Keratinocyte (primary cell): ENCODE results near the gene IRAK2. TPM values are rescaled to one million over a fixed set of nuclear protein-coding genes. Genes with fewer than 3 reads are reported as not detected.

Experiments
- DNase-seq: peaks from one replicate; pipeline ENCODE4 v3.0.0-alpha.2; 2011; ENCODE audit warnings: low read depth, missing footprints, low spot score
- FAIRE-seq: peaks from 2 replicates; lab custom pipeline; 2011; peaks lifted over from hg19 to GRCh38; lab: Jason Lieb, UNC
- H2AFZ ChIP-seq: 2 replicates; pipeline ENCODE4 v1.6.0; 2012; ENCODE audit warnings: low read length, control low read depth, inconsistent platforms; ENCODE audit not compliant: control insufficient read depth
- H3K27ac ChIP-seq: 2 replicates; pipeline ENCODE4 v1.5.1; 2011; ENCODE audit warnings: low read length; ENCODE audit not compliant: control insufficient read depth, insufficient read depth
- H3K27me3 ChIP-seq: 3 replicates; pipeline ENCODE4 v1.6.0; 2011; ENCODE audit warnings: low read length; ENCODE audit not compliant: control insufficient read depth, insufficient read depth; ENCODE audit errors: extremely low read depth
- H3K36me3 ChIP-seq, 2 experiments: 2 replicates in 1 of 2; 3 replicates in 1 of 2; pipeline ENCODE4 v1.5.1; 2011; ENCODE audit warnings: low read length in 2 of 2, mild to moderate bottlenecking in 1 of 2; ENCODE audit not compliant: control insufficient read depth in 2 of 2, insufficient read depth in 2 of 2; ENCODE audit errors: extremely low read depth in 1 of 2
- H3K4me1 ChIP-seq: 3 replicates; pipeline ENCODE4 v1.5.1; 2011; ENCODE audit warnings: low read length; ENCODE audit not compliant: control insufficient read depth, insufficient read depth; ENCODE audit errors: extremely low read depth
- H3K4me2 ChIP-seq: 3 replicates; pipeline ENCODE4 v1.6.0; 2011; ENCODE audit warnings: low read depth, low read length; ENCODE audit not compliant: control insufficient read depth, insufficient read depth; ENCODE audit errors: extremely low read depth
- H3K4me3 ChIP-seq, 3 experiments: fragments of 200-600 bp in 1 of 3; sonication (generic) in 1 of 3; 2 replicates in 2 of 3; 3 replicates in 1 of 3; pipeline ENCODE4 v1.5.1; 2011 to 2016; ENCODE audit warnings: low read length in 3 of 3, mild to moderate bottlenecking in 3 of 3, control low read depth in 2 of 3, inconsistent platforms in 1 of 3, low read depth in 1 of 3, mixed read lengths in 1 of 3, mixed run types in 1 of 3, moderate library complexity in 1 of 3; ENCODE audit not compliant: control insufficient read depth in 2 of 3, insufficient read depth in 2 of 3; ENCODE audit errors: extremely low read depth in 1 of 3
- H3K79me2 ChIP-seq: 2 replicates; pipeline ENCODE4 v1.6.0; 2012; ENCODE audit warnings: low read length; ENCODE audit not compliant: control insufficient read depth, insufficient read depth
- H3K9ac ChIP-seq: 3 replicates; pipeline ENCODE4 v1.6.0; 2011; ENCODE audit warnings: low read length; ENCODE audit not compliant: control insufficient read depth, insufficient read depth; ENCODE audit errors: extremely low read depth
- H3K9me1 ChIP-seq: 3 replicates; pipeline ENCODE4 v1.6.0; 2011; ENCODE audit warnings: low read length; ENCODE audit not compliant: control insufficient read depth, insufficient read depth; ENCODE audit errors: extremely low read depth
- H3K9me3 ChIP-seq: 2 replicates; pipeline ENCODE4 v1.5.1; 2012; ENCODE audit warnings: low read depth, low read length; ENCODE audit not compliant: control insufficient read depth
- H4K20me1 ChIP-seq: 3 replicates; pipeline ENCODE4 v1.6.0; 2011; ENCODE audit warnings: low read length; ENCODE audit not compliant: control insufficient read depth, insufficient read depth; ENCODE audit errors: extremely low read depth
- EZH2 ChIP-seq: IDR thresholded peaks from one replicate; pipeline ENCODE4 v1.6.1; 2012; ENCODE audit warnings: inconsistent platforms, mild to moderate bottlenecking, low read length, moderate library complexity
- dilution Hi-C: fragments of 300-500 bp; cut with MboI; formaldehyde crosslinking; loops from one replicate; pipeline ENCODE4 v1.7.0; 2020; ENCODE audit warnings: low sequenced_read_pairs; ENCODE audit not compliant: extremely low pct_ligation_motif_present
- polyA plus RNA-seq, 5 experiments: library from polyadenylated mRNA; depleted of rRNA in 3 of 5; stranded (reverse) in 3 of 5; stranded (forward) in 1 of 5; unstranded in 1 of 5; fragments of >200 nt; gene quantifications; 1 replicate in 1 of 5; 2 replicates in 3 of 5; 3 replicates in 1 of 5; pipeline versions ENCODE4 v1.2.1 to v1.2.3, GENCODE V29; 2011 to 2012; ENCODE audit warnings: missing spikeins in 2 of 5, low read depth in 1 of 5, low replicate concordance in 1 of 5
- TF ChIP-seq, protein P1 (sequence below), 3 experiments: IDR thresholded peaks in 1 of 3; conservative IDR thresholded peaks in 1 of 3; optimal IDR thresholded peaks in 1 of 3; 2 replicates in 2 of 3; 3 replicates in 1 of 3; pipeline versions ENCODE3 to v1.5.1; 2011; ENCODE audit warnings: low read length in 3 of 3, mild to moderate bottlenecking in 3 of 3, moderate library complexity in 2 of 3, control low read depth in 1 of 3, inconsistent platforms in 1 of 3; ENCODE audit not compliant: insufficient read depth in 2 of 3; ENCODE audit errors: extremely low read depth in 1 of 3

IRAK2 gene
- polyA plus RNA-seq, 1 donor (not counting 4 experiments of a cell fraction or from before 2014, with no cell fraction given) = 3.5 TPM

- TF ChIP-seq, protein P1, sequence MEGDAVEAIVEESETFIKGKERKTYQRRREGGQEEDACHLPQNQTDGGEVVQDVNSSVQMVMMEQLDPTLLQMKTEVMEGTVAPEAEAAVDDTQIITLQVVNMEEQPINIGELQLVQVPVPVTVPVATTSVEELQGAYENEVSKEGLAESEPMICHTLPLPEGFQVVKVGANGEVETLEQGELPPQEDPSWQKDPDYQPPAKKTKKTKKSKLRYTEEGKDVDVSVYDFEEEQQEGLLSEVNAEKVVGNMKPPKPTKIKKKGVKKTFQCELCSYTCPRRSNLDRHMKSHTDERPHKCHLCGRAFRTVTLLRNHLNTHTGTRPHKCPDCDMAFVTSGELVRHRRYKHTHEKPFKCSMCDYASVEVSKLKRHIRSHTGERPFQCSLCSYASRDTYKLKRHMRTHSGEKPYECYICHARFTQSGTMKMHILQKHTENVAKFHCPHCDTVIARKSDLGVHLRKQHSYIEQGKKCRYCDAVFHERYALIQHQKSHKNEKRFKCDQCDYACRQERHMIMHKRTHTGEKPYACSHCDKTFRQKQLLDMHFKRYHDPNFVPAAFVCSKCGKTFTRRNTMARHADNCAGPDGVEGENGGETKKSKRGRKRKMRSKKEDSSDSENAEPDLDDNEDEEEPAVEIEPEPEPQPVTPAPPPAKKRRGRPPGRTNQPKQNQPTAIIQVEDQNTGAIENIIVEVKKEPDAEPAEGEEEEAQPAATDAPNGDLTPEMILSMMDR (optimal IDR thresholded peaks at IDR 0.05 in 1 of 3, IDR thresholded peaks at IDR 0.05 in 1 of 3, conservative IDR thresholded peaks at IDR 0.05 in 1 of 3; ENCODE audit: extremely low read depth in 1 of 3, insufficient read depth in 2 of 3, low read length in 3 of 3) = no peak
- no peak for TF ChIP-seq EZH2
- H3K9me1 ChIP-seq = no peaks in the 10 kb centered on the region
- no peaks in the 10 kb centered on the region for H3K27me3 ChIP-seq
- dilution Hi-C loops = no loop called here
- peaks cover 4% of the 10 kb centered on the region for H3K4me1 ChIP-seq
- no peak overlapping the region for H3K27ac ChIP-seq
- no peak overlapping the region for H2AFZ ChIP-seq
- no peaks in the 10 kb centered on the region for H3K9me3 ChIP-seq
- H3K4me2 ChIP-seq = no peak overlapping the region
- DNase-seq = no peak
- no peak for FAIRE-seq
- H3K79me2 ChIP-seq = no peaks in the 10 kb centered on the region
- peaks cover 0 to 1% of the 10 kb centered on the region in 2 experiments for H3K36me3 ChIP-seq
- no peaks in the 10 kb centered on the region for H4K20me1 ChIP-seq
- H3K4me3 ChIP-seq = no peak overlapping the region
- no peak overlapping the region for H3K9ac ChIP-seq
Observed at GRCh38 chr3:10228248-10228950, 63.7 kb downstream of the IRAK2 start.

DNA sequence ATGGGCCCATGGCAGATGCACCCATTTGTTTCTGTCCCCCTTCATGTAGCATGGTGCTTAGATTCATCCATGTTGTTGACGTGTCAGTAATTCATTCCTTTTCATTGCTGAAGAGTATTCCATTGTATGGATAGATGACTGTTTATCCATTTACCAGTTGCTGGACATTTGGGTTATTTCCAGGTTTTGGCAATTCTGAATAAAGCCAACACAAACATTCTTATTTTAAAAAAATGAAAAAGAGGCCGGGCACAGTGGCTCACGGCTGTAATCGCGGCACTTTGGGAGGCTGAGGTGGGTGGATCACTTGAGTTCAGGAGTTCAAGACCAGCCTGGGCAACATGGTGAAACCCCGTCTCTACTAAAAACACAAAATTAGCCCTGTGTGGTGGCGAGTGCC lies 64.9 kb downstream of the IRAK2 start:
- Histone ChIP-seq H3K9me1 (no peaks in the 10 kb centered on the region), H3K4me3 (no peak overlapping the region), H2AFZ (no peak overlapping the region), H3K27me3 (no peaks in the 10 kb centered on the region), H3K9me3 (no peaks in the 10 kb centered on the region), H4K20me1 (no peaks in the 10 kb centered on the region), H3K36me3 (peaks cover 0 to 4% of the 10 kb centered on the region in 2 experiments), H3K9ac (no peak overlapping the region), H3K4me2 (no peak overlapping the region), H3K4me1 (peaks cover 4% of the 10 kb centered on the region), H3K27ac (no peak overlapping the region), H3K79me2 (no peaks in the 10 kb centered on the region)
- FAIRE-seq (no peak), DNase-seq (no peak)
- TF ChIP-seq EZH2 = no peak
- TF ChIP-seq, protein P1 (optimal IDR thresholded peaks at IDR 0.05 in 1 of 3, IDR thresholded peaks at IDR 0.05 in 1 of 3, conservative IDR thresholded peaks at IDR 0.05 in 1 of 3; ENCODE audit: extremely low read depth in 1 of 3, insufficient read depth in 2 of 3, low read length in 3 of 3) = no peak
- dilution Hi-C loops = no loop called here
